Ishikawa (cell line): Measurements from ENCODE around the gene STH.

ENCODE experiments used
- CREB1 ChIP-seq: IDR thresholded peaks from 2 replicates; pipeline ENCODE4 v1.6.1; 2012; ENCODE audit warnings: low read depth
- EGR1 ChIP-seq: IDR thresholded peaks from 2 replicates; pipeline ENCODE4 v1.6.1; 2012
- EP300 ChIP-seq: IDR thresholded peaks from 2 replicates; pipeline ENCODE4 v1.6.1; 2012; ENCODE audit warnings: borderline replicate concordance
- FOXM1 ChIP-seq: IDR thresholded peaks from 2 replicates; pipeline ENCODE4 v1.6.1; 2012; ENCODE audit warnings: low read depth, borderline replicate concordance
- NFIC ChIP-seq: IDR thresholded peaks from 2 replicates; pipeline ENCODE4 v1.6.1; 2012
- RAD21 ChIP-seq: IDR thresholded peaks from 2 replicates; pipeline ENCODE4 v1.6.1; 2012; ENCODE audit warnings: low read depth
- TEAD4 ChIP-seq: IDR thresholded peaks from 2 replicates; pipeline ENCODE4 v1.6.1; 2012
- ZBTB7A ChIP-seq: IDR thresholded peaks from 2 replicates; pipeline ENCODE4 v1.6.1; 2012; ENCODE audit warnings: low read depth
- TF ChIP-seq, protein P1 (sequence below): IDR thresholded peaks from 2 replicates; pipeline ENCODE4 v1.6.1; 2012
- TF ChIP-seq, protein P2 (sequence below): IDR thresholded peaks from 2 replicates; pipeline ENCODE4 v1.6.1; 2012; ENCODE audit warnings: low read depth, mild to moderate bottlenecking
- TF ChIP-seq, protein P3 (sequence below): IDR thresholded peaks from 2 replicates; pipeline ENCODE4 v1.6.1; 2012

DNA sequence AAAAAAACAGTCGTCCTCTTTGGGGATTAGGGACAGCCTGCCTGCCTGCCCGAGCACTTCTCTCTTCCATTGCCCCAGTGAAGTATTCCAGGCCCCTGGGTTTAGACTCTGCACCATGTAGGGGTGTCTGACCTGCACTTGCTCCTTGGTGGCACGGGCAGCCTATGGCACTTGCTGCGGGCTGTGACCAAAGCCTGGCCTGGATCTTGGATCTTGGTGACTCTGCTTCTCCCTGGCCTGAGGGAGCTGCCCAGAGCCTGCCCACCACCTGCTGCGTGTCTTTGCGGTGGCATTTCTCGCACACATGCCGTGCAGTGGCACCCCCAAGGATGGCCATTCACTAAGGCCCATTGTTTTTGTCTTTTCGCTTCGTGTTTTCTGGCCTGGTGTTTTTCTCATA lies 6.1 kb upstream of the STH start:
- TF ChIP-seq ZBTB7A (no peak), CREB1 (no peak), EGR1 (no peak), RAD21 (no peak), EP300 (no peak), TEAD4 (no peak), FOXM1 (no peak), NFIC (no peak)
- TF ChIP-seq, protein P1, sequence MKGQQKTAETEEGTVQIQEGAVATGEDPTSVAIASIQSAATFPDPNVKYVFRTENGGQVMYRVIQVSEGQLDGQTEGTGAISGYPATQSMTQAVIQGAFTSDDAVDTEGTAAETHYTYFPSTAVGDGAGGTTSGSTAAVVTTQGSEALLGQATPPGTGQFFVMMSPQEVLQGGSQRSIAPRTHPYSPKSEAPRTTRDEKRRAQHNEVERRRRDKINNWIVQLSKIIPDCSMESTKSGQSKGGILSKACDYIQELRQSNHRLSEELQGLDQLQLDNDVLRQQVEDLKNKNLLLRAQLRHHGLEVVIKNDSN: no peak
- TF ChIP-seq, protein P2, sequence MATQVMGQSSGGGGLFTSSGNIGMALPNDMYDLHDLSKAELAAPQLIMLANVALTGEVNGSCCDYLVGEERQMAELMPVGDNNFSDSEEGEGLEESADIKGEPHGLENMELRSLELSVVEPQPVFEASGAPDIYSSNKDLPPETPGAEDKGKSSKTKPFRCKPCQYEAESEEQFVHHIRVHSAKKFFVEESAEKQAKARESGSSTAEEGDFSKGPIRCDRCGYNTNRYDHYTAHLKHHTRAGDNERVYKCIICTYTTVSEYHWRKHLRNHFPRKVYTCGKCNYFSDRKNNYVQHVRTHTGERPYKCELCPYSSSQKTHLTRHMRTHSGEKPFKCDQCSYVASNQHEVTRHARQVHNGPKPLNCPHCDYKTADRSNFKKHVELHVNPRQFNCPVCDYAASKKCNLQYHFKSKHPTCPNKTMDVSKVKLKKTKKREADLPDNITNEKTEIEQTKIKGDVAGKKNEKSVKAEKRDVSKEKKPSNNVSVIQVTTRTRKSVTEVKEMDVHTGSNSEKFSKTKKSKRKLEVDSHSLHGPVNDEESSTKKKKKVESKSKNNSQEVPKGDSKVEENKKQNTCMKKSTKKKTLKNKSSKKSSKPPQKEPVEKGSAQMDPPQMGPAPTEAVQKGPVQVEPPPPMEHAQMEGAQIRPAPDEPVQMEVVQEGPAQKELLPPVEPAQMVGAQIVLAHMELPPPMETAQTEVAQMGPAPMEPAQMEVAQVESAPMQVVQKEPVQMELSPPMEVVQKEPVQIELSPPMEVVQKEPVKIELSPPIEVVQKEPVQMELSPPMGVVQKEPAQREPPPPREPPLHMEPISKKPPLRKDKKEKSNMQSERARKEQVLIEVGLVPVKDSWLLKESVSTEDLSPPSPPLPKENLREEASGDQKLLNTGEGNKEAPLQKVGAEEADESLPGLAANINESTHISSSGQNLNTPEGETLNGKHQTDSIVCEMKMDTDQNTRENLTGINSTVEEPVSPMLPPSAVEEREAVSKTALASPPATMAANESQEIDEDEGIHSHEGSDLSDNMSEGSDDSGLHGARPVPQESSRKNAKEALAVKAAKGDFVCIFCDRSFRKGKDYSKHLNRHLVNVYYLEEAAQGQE: no peak
- TF ChIP-seq, protein P3, sequence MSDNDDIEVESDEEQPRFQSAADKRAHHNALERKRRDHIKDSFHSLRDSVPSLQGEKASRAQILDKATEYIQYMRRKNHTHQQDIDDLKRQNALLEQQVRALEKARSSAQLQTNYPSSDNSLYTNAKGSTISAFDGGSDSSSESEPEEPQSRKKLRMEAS: no peak
